ENCODE data around the gene AMOTL1. TPM values are rescaled to one million over a fixed set of nuclear protein-coding genes. Genes with fewer than 3 reads are reported as not detected.

The AMOTL1 gene
- polyA plus RNA-seq, 1 of the 3 experiments (the other 2 are of a cell fraction), result 10.7 TPM

DNA sequence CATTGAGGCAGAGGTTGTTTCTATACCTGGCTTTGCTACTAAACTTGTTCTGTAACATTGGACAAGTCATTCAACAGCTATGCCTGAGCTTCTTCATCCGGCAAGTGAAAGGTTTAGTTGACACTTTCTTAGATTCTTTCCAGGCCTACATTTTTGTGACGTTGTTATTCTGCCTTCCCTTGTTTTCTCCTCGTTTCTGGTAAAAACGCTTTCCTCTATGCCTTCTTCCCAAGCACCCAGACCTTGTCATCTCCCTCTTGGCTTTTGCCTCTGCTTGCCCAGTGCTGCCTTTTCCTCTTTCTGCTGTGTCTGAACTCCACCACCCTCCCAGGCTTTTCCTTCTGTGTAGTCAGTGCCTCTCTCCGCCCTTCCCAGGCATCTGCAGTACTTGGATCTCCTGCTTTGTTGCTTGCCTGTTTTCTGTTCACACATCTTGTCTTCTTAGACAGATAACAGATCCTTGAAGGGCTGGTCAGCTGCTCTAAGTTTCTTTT, 1.4 kb upstream of the AMOTL1 start:
- no peaks in the 10 kb centered on the region for H3K27me3 ChIP-seq (ENCODE audit: insufficient read depth)
- H3K4me2 ChIP-seq, result no peak overlapping the region
- peaks cover 33% of the 10 kb centered on the region for H3K79me2 ChIP-seq (ENCODE audit: insufficient read depth)
- H3K4me3 ChIP-seq (ENCODE audit: low read depth in 2 of 2, low read length in 1 of 2), result no peak overlapping the region
- 79% methylated on average over 5 of the region's 5 CpGs for WGBS (ENCODE audit: low lambda C conversion rate)
- CTCF ChIA-PET, result interaction anchor here (0.8 to 8.6 kb wide), 4 partner anchors 11 to 143 kb away, joined by 3 to 87 read pairs (median 21); no protein-coding TSS in a partner anchor
- H3F3A ChIP-seq (replicated peaks; ENCODE audit: insufficient read depth), result peaks cover 11% of the 10 kb centered on the region
- H3K27ac ChIP-seq (ENCODE audit: low read depth in 2 of 2, low read length in 1 of 2), result peak overlapping the region in 1 of 2 experiments; percentile 95; a peak in 2 of 4 replicates
- TF ChIP-seq GATA2 (CRISPR knock-in tag; IDR thresholded peaks at IDR 0.05) (no peak), ZBTB33 (IDR thresholded peaks at IDR 0.05; ENCODE audit: borderline replicate concordance, low read depth) (no peak), FOXM1 (IDR thresholded peaks at IDR 0.05; ENCODE audit: low read depth) (no peak), PBX3 (IDR thresholded peaks at IDR 0.05) (no peak), FOXJ3 (CRISPR knock-in tag; IDR thresholded peaks at IDR 0.05) (no peak), RXRA (IDR thresholded peaks at IDR 0.05; ENCODE audit: borderline replicate concordance, low read depth) (no peak), FOSL2 (IDR thresholded peaks at IDR 0.05; ENCODE audit: borderline replicate concordance, low read depth) (no peak), TCF12 (IDR thresholded peaks at IDR 0.05) (no peak), TEAD4 (IDR thresholded peaks at IDR 0.05; ENCODE audit: borderline replicate concordance, insufficient read depth) (no peak), RCOR1 (IDR thresholded peaks at IDR 0.05; ENCODE audit: low read length) (no peak), EZH2phosphoT487 (IDR thresholded peaks at IDR 0.05; ENCODE audit: borderline replicate concordance, low read depth) (no peak), MEF2A (IDR thresholded peaks at IDR 0.05; ENCODE audit: borderline replicate concordance, low read depth) (no peak), JUND (IDR thresholded peaks at IDR 0.05) (no peak), TAF1 (IDR thresholded peaks at IDR 0.05; ENCODE audit: borderline replicate concordance, low read depth, low read length) (no peak)
- TF ChIP-seq, protein P1, sequence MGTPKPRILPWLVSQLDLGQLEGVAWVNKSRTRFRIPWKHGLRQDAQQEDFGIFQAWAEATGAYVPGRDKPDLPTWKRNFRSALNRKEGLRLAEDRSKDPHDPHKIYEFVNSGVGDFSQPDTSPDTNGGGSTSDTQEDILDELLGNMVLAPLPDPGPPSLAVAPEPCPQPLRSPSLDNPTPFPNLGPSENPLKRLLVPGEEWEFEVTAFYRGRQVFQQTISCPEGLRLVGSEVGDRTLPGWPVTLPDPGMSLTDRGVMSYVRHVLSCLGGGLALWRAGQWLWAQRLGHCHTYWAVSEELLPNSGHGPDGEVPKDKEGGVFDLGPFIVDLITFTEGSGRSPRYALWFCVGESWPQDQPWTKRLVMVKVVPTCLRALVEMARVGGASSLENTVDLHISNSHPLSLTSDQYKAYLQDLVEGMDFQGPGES (IDR thresholded peaks at IDR 0.05; ENCODE audit: low read depth, low read length), result no peak
- peak overlapping the region; percentile 50; the same call in 1 of the 2 replicates for H2AFZ ChIP-seq (ENCODE audit: low read depth)
- H3K9me3 ChIP-seq, result no peaks in the 10 kb centered on the region
- no peaks in the 10 kb centered on the region for H3K36me3 ChIP-seq (replicated peaks in 1 of 2; ENCODE audit: control insufficient read depth in 1 of 2, insufficient read depth in 2 of 2, low read length in 1 of 2)
- POLR2A ChIA-PET, result no interaction called here
- no peaks in the 10 kb centered on the region for H3K9me2 ChIP-seq
- no peak overlapping the region for H3K9ac ChIP-seq
- no peak for DNase-seq
- H4K20me1 ChIP-seq (ENCODE audit: insufficient read depth), result 0 out of 2 replicates have a peak, but pooled peaks cover 8% of the 10 kb centered on the region
- peaks cover 14 to 21% of the 10 kb centered on the region in 2 experiments; a peak in 3 of 4 replicates for H3K4me1 ChIP-seq (ENCODE audit: control insufficient read depth in 1 of 2, insufficient read depth in 2 of 2, low read depth in 1 of 2, low read length in 1 of 2)
